ENCODE results near the gene CFAP46.

CFAP46 gene

GRCh38 chr10:132808383-132809231, 133.8 kb downstream of the CFAP46 start:
- Histone ChIP-seq H3K9me3 (ENCODE audit: control insufficient read depth in 5 of 5, low read length in 5 of 5) (no peaks in the 10 kb centered on the region), H3K4me3 (ENCODE audit: low read depth in 1 of 5, low read length in 5 of 5) (no peak overlapping the region), H3K4me1 (ENCODE audit: control insufficient read depth in 5 of 5, insufficient read depth in 5 of 5, low read length in 5 of 5) (no peaks in the 10 kb centered on the region), H3K27me3 (ENCODE audit: control insufficient read depth in 5 of 5, insufficient read depth in 4 of 5, low read length in 5 of 5) (peaks cover 0 to 54% (median 44%) of the 10 kb centered on the region in 5 donors), H3K36me3 (ENCODE audit: control insufficient read depth in 5 of 5, insufficient read depth in 5 of 5, low read length in 5 of 5) (no peaks in the 10 kb centered on the region), H3K9ac (ENCODE audit: low read length in 5 of 5) (no peak overlapping the region), H3K27ac (ENCODE audit: low read depth, low read length) (no peak overlapping the region)

- Histone ChIP-seq H3K4me3 (ENCODE audit: low read depth in 1 of 5, low read length in 5 of 5) (no peak overlapping the region), H3K4me1 (ENCODE audit: control insufficient read depth in 5 of 5, insufficient read depth in 5 of 5, low read length in 5 of 5) (no peaks in the 10 kb centered on the region), H3K9me3 (ENCODE audit: control insufficient read depth in 5 of 5, low read length in 5 of 5) (no peaks in the 10 kb centered on the region), H3K9ac (ENCODE audit: low read length in 5 of 5) (no peak overlapping the region), H3K36me3 (ENCODE audit: control insufficient read depth in 5 of 5, insufficient read depth in 5 of 5, low read length in 5 of 5) (no peaks in the 10 kb centered on the region), H3K27ac (ENCODE audit: low read depth, low read length) (no peak overlapping the region), H3K27me3 (ENCODE audit: control insufficient read depth in 5 of 5, insufficient read depth in 4 of 5, low read length in 5 of 5) (peaks cover 0 to 55% (median 44%) of the 10 kb centered on the region in 5 donors)
Observed at GRCh38 chr10:132807621-132808049, 134.7 kb downstream of the CFAP46 start.

GRCh38 chr10:132806561-132807003, 135.8 kb downstream of the CFAP46 start:
- peaks cover 0 to 57% (median 38%) of the 10 kb centered on the region in 5 donors for H3K27me3 ChIP-seq (ENCODE audit: control insufficient read depth in 5 of 5, insufficient read depth in 4 of 5, low read length in 5 of 5)

GRCh38 chr10:132806110-132806509, 136.3 kb downstream of the CFAP46 start:
- H3K4me1 ChIP-seq (ENCODE audit: control insufficient read depth in 5 of 5, insufficient read depth in 5 of 5, low read length in 5 of 5) = no peaks in the 10 kb centered on the region
- H3K27me3 ChIP-seq (ENCODE audit: control insufficient read depth in 5 of 5, insufficient read depth in 4 of 5, low read length in 5 of 5) = peaks cover 0 to 54% (median 33%) of the 10 kb centered on the region in 5 donors
- H3K9ac ChIP-seq (ENCODE audit: low read length in 5 of 5) = no peak overlapping the region
- H3K4me3 ChIP-seq (ENCODE audit: low read depth in 1 of 5, low read length in 5 of 5) = no peak overlapping the region
- no peaks in the 10 kb centered on the region for H3K36me3 ChIP-seq (ENCODE audit: control insufficient read depth in 5 of 5, insufficient read depth in 5 of 5, low read length in 5 of 5)
- no peak overlapping the region for H3K27ac ChIP-seq (ENCODE audit: low read depth, low read length)
- H3K9me3 ChIP-seq (ENCODE audit: control insufficient read depth in 5 of 5, low read length in 5 of 5) = peaks cover 0 to 10% (median 8%) of the 10 kb centered on the region in 5 donors

More at GRCh38 chr10:132806561-132807003, 135.8 kb downstream of the CFAP46 start:
- Histone ChIP-seq H3K9me3 (ENCODE audit: control insufficient read depth in 5 of 5, low read length in 5 of 5) (peaks cover 0 to 10% (median 6%) of the 10 kb centered on the region in 5 donors), H3K27ac (ENCODE audit: low read depth, low read length) (no peak overlapping the region), H3K36me3 (ENCODE audit: control insufficient read depth in 5 of 5, insufficient read depth in 5 of 5, low read length in 5 of 5) (no peaks in the 10 kb centered on the region), H3K9ac (ENCODE audit: low read length in 5 of 5) (no peak overlapping the region), H3K4me3 (ENCODE audit: low read depth in 1 of 5, low read length in 5 of 5) (no peak overlapping the region), H3K4me1 (ENCODE audit: control insufficient read depth in 5 of 5, insufficient read depth in 5 of 5, low read length in 5 of 5) (no peaks in the 10 kb centered on the region)

- no peak overlapping the region for H3K9ac ChIP-seq (ENCODE audit: low read length in 5 of 5)
- H3K27ac ChIP-seq (ENCODE audit: low read depth, low read length) = no peak overlapping the region
- no peaks in the 10 kb centered on the region for H3K36me3 ChIP-seq (ENCODE audit: control insufficient read depth in 5 of 5, insufficient read depth in 5 of 5, low read length in 5 of 5)
- H3K9me3 ChIP-seq (ENCODE audit: control insufficient read depth in 5 of 5, low read length in 5 of 5) = peaks cover 0 to 10% (median 8%) of the 10 kb centered on the region in 5 donors
- no peaks in the 10 kb centered on the region for H3K4me1 ChIP-seq (ENCODE audit: control insufficient read depth in 5 of 5, insufficient read depth in 5 of 5, low read length in 5 of 5)
- H3K4me3 ChIP-seq (ENCODE audit: low read depth in 1 of 5, low read length in 5 of 5) = no peak overlapping the region
- H3K27me3 ChIP-seq (ENCODE audit: control insufficient read depth in 5 of 5, insufficient read depth in 4 of 5, low read length in 5 of 5) = peaks cover 0 to 48% (median 29%) of the 10 kb centered on the region in 5 donors
Observed at GRCh38 chr10:132805599-132805998, 136.8 kb downstream of the CFAP46 start.

- Histone ChIP-seq H3K9ac (ENCODE audit: low read length in 5 of 5) (no peak overlapping the region), H3K4me3 (ENCODE audit: low read depth in 1 of 5, low read length in 5 of 5) (no peak overlapping the region), H3K36me3 (ENCODE audit: control insufficient read depth in 5 of 5, insufficient read depth in 5 of 5, low read length in 5 of 5) (no peaks in the 10 kb centered on the region), H3K27ac (ENCODE audit: low read depth, low read length) (no peak overlapping the region), H3K4me1 (ENCODE audit: control insufficient read depth in 5 of 5, insufficient read depth in 5 of 5, low read length in 5 of 5) (no peaks in the 10 kb centered on the region), H3K9me3 (ENCODE audit: control insufficient read depth in 5 of 5, low read length in 5 of 5) (peaks cover 0 to 10% (median 8%) of the 10 kb centered on the region in 5 donors), H3K27me3 (ENCODE audit: control insufficient read depth in 5 of 5, insufficient read depth in 4 of 5, low read length in 5 of 5) (peaks cover 0 to 43% (median 27%) of the 10 kb centered on the region in 5 donors)
Observed at GRCh38 chr10:132804785-132805426, 137.5 kb downstream of the CFAP46 start.

- Histone ChIP-seq H3K27ac (ENCODE audit: low read depth, low read length) (no peak overlapping the region), H3K4me3 (ENCODE audit: low read depth in 1 of 5, low read length in 5 of 5) (no peak overlapping the region), H3K27me3 (ENCODE audit: control insufficient read depth in 5 of 5, insufficient read depth in 4 of 5, low read length in 5 of 5) (peaks cover 0 to 38% (median 23%) of the 10 kb centered on the region in 5 donors), H3K36me3 (ENCODE audit: control insufficient read depth in 5 of 5, insufficient read depth in 5 of 5, low read length in 5 of 5) (no peaks in the 10 kb centered on the region), H3K4me1 (ENCODE audit: control insufficient read depth in 5 of 5, insufficient read depth in 5 of 5, low read length in 5 of 5) (no peaks in the 10 kb centered on the region), H3K9ac (ENCODE audit: low read length in 5 of 5) (no peak overlapping the region), H3K9me3 (ENCODE audit: control insufficient read depth in 5 of 5, low read length in 5 of 5) (peaks cover 0 to 10% (median 8%) of the 10 kb centered on the region in 5 donors)
Observed at GRCh38 chr10:132804287-132804686, 138.1 kb downstream of the CFAP46 start.

- H3K36me3 ChIP-seq (ENCODE audit: control insufficient read depth in 5 of 5, insufficient read depth in 5 of 5, low read length in 5 of 5) = no peaks in the 10 kb centered on the region
- H3K9me3 ChIP-seq (ENCODE audit: control insufficient read depth in 5 of 5, low read length in 5 of 5) = peaks cover 0 to 10% (median 8%) of the 10 kb centered on the region in 5 donors
- H3K27me3 ChIP-seq (ENCODE audit: control insufficient read depth in 5 of 5, insufficient read depth in 4 of 5, low read length in 5 of 5) = peaks cover 0 to 32% (median 18%) of the 10 kb centered on the region in 5 donors
- H3K9ac ChIP-seq (ENCODE audit: low read length in 5 of 5) = no peak overlapping the region
- no peaks in the 10 kb centered on the region for H3K4me1 ChIP-seq (ENCODE audit: control insufficient read depth in 5 of 5, insufficient read depth in 5 of 5, low read length in 5 of 5)
- no peak overlapping the region for H3K4me3 ChIP-seq (ENCODE audit: low read depth in 1 of 5, low read length in 5 of 5)
- H3K27ac ChIP-seq (ENCODE audit: low read depth, low read length) = no peak overlapping the region
Observed at GRCh38 chr10:132803416-132804210, 138.8 kb downstream of the CFAP46 start.

- no peak overlapping the region for H3K4me3 ChIP-seq (ENCODE audit: low read depth in 1 of 5, low read length in 5 of 5)
- peaks cover 0 to 10% (median 8%) of the 10 kb centered on the region in 5 donors for H3K9me3 ChIP-seq (ENCODE audit: control insufficient read depth in 5 of 5, low read length in 5 of 5)
- H3K36me3 ChIP-seq (ENCODE audit: control insufficient read depth in 5 of 5, insufficient read depth in 5 of 5, low read length in 5 of 5) = no peaks in the 10 kb centered on the region
- no peak overlapping the region for H3K27ac ChIP-seq (ENCODE audit: low read depth, low read length)
- no peak overlapping the region for H3K9ac ChIP-seq (ENCODE audit: low read length in 5 of 5)
- H3K4me1 ChIP-seq (ENCODE audit: control insufficient read depth in 5 of 5, insufficient read depth in 5 of 5, low read length in 5 of 5) = no peaks in the 10 kb centered on the region
- peaks cover 0 to 25% (median 12%) of the 10 kb centered on the region in 5 donors for H3K27me3 ChIP-seq (ENCODE audit: control insufficient read depth in 5 of 5, insufficient read depth in 4 of 5, low read length in 5 of 5)
Observed at GRCh38 chr10:132802694-132803320, 139.6 kb downstream of the CFAP46 start.

Data from subcutaneous abdominal adipose tissue (tissue), 5 donors.